ENCODE measurements around the gene FGFR3.

Gene FGFR3

GRCh38 chr4:1803523-1804423 is 10.7 kb downstream of the FGFR3 start:
- DNase-seq: no peak

DNA sequence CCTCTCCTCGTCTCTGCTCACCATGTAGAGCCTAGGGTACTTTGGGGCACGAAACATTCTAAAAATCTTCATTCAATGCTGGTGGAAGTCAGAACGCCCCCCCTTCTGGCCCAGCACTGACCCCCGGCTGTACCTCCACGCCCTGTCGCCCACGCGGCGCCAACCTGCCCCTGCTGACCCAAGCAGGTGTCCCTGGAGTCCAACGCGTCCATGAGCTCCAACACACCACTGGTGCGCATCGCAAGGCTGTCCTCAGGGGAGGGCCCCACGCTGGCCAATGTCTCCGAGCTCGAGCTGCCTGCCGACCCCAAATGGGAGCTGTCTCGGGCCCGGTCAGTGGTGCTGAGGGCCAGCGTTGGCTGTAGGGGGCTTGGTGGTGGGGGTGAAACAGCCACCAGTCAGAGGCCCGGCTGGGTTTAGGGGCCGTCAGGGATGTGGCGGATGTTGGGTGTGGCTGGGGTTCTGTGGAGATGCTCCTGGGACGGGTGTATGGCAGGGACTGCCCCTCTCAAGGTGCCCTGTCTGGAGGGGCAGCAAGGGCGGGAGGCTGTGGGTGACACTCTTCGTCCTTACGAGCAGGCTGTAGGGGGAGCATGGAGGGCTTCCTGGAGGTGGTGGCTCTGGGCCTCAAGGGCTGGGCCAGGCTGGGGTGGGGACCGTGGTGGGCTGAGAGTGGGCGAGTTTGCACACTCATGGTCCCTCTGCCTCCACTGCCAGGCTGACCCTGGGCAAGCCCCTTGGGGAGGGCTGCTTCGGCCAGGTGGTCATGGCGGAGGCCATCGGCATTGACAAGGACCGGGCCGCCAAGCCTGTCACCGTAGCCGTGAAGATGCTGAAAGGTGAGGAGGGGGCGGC is 11.8 kb downstream of the FGFR3 start:
- DNase-seq: no peak

GRCh38 chr4:1805493-1806222 is 12.6 kb downstream of the FGFR3 start:
- no peak for DNase-seq

- DNase-seq: no peak
These were observed 13.1 kb downstream of the FGFR3 start for GRCh38 chr4:1806223-1806564.

- DNase-seq: no peak
These were observed 13.7 kb downstream of the FGFR3 start for GRCh38 chr4:1806596-1807331.

GRCh38 chr4:1807332-1807777 is 14.3 kb downstream of the FGFR3 start:
- no peak for DNase-seq

DNA sequence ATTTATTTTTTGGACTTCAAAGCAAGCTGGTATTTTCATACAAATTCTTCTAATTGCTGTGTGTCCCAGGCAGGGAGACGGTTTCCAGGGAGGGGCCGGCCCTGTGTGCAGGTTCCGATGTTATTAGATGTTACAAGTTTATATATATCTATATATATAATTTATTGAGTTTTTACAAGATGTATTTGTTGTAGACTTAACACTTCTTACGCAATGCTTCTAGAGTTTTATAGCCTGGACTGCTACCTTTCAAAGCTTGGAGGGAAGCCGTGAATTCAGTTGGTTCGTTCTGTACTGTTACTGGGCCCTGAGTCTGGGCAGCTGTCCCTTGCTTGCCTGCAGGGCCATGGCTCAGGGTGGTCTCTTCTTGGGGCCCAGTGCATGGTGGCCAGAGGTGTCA is 15.3 kb downstream of the FGFR3 start:
- DNase-seq: no peak

- DNase-seq: no peak
These were observed 16.0 kb downstream of the FGFR3 start for GRCh38 chr4:1808851-1809753.

- DNase-seq: peak; percentile 80
These were observed 16.8 kb downstream of the FGFR3 start for GRCh38 chr4:1809754-1810502.

- DNase-seq: no peak
These were observed 17.7 kb downstream of the FGFR3 start for GRCh38 chr4:1810765-1811164.

- DNase-seq: no peak
These were observed 19.6 kb downstream of the FGFR3 start for GRCh38 chr4:1812720-1813119.

GRCh38 chr4:1813231-1813630 is 20.1 kb downstream of the FGFR3 start:
- DNase-seq: no peak

DNA sequence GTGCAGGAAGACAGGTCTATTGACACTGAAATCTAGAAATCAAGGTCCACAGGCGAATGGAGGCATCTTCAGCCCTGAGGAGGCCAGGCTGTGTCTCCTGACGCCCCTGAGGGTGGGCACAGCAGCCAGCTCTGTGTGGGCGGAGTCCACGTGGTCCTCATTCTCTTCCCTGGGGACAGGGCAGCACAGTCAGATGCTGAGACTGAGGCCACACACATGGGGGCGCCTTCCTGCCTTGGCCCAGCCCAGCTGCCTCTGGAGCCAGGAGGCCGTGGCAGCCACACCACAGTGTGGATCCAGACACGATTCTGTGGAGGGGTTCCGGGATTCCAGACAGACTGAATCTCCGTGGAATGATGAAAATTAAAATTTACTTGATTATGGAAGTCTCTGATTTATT is 20.8 kb downstream of the FGFR3 start:
- DNase-seq: no peak

DNA sequence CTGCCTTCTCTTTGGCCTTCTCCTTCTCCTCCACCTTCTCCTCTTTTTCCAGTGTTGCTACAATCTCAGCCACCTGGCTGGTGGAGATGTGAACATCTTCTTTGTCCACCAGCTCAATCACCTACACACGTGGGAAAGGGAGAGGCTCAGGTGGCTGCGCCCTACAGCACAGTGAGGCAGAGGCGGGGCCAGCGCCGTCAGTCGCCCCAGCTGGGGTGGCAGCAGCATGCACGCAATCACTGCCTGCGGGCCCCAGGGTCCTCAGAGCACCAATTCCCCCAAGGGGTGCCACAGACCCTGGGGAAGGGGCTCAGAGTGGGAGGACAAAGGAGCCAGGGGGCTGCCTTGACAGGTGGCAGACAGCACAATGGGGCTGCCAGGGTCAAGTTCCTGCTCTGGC is 21.4 kb downstream of the FGFR3 start:
- DNase-seq: no peak

DNA sequence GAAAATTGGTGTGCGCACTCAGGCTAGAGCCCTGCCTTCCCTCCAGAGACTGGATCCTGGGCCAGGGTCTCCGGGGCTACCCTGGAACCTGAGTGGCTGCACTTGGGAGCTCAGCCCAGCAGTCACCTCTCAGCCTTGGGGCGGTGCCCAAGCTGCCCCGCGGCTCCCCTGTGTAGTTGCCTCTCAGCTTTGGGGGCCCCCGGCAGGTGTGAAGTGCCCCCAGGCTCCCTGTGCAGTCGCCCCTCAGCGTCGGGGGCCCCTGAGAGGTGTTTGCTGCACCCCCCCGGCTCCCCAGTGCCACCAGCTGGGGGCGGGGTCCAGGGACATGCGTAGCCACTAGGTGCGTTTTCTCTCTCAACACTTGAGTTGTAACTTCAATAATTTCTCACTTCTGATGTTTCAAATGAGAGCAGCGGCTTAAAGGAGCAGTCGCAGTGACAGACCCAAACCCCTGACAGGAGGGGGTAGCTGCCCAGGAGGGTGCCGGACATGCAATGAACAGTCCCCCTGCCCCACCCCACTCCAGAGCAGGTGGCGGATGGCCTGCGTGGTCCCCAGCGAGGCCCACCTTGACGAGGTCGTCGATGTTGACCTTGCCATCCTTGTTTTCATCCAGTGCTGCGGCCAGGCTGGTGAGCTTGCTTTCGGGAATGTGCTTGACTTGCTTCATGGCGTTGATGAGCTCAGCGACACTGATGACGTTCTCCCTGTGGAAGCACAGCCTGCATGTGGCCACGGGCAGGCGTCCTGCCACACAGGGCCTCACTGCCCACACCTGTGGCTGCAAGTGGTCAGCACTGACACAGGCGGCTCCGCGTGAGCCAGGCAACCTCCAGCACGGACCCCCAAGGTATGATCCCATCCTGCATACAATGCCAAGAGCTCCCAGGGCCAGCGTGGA is 22.3 kb downstream of the FGFR3 start:
- no peak for DNase-seq

- DNase-seq: no peak
These were observed 23.1 kb downstream of the FGFR3 start for GRCh38 chr4:1815997-1816860.

DNA sequence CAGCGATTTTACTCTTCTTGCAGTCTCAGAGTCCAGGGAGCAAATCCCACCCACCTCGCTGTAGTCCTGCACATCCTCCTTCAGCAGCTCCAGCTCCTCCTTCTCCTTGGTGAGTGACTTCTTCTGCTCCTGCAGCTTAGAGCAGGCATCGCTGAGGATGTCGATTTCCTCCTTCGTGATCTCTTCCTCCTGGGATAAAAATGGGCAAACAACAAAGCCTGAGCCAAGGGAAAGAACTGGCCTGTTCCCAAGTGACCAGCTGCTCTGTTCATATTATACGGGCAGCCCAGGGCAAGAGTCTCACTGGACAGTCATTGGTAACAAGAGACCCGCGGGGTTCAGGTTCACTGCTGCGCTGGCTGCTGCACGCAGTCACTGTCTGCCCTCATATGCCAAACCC is 26.2 kb downstream of the FGFR3 start:
- DNase-seq: no peak

- DNase-seq: no peak
These were observed 26.7 kb downstream of the FGFR3 start for GRCh38 chr4:1819816-1820215.
